Measurements from ENCODE around the gene MAP4K2.

- TF ChIP-seq ARNTL (CRISPR knock-in tag; IDR thresholded peaks at IDR 0.05; ENCODE audit: borderline replicate concordance, low read depth) (no peak), BACH2 (CRISPR knock-in tag; IDR thresholded peaks at IDR 0.05; ENCODE audit: borderline replicate concordance) (no peak), ZNF565 (CRISPR knock-in tag; conservative IDR thresholded peaks at IDR 0.05; ENCODE audit: low read depth) (no peak), ISL1 (CRISPR knock-in tag; IDR thresholded peaks at IDR 0.05) (no peak), ZFP3 (CRISPR knock-in tag; IDR thresholded peaks at IDR 0.05) (no peak), OSR1 (CRISPR knock-in tag; IDR thresholded peaks at IDR 0.05) (no peak), CREB5 (CRISPR knock-in tag; IDR thresholded peaks at IDR 0.05; ENCODE audit: low read depth) (no peak), ZNF70 (CRISPR knock-in tag; IDR thresholded peaks at IDR 0.05) (no peak), PPARA (CRISPR knock-in tag; IDR thresholded peaks at IDR 0.05; ENCODE audit: borderline replicate concordance) (no peak), CSDC2 (CRISPR knock-in tag; IDR thresholded peaks at IDR 0.05) (no peak), GLIS3 (CRISPR knock-in tag; IDR thresholded peaks at IDR 0.05) (no peak), RARB (CRISPR knock-in tag; IDR thresholded peaks at IDR 0.05) (no peak), TOX (CRISPR knock-in tag; IDR thresholded peaks at IDR 0.05; ENCODE audit: borderline replicate concordance) (no peak)
- TF ChIP-seq, protein P1, sequence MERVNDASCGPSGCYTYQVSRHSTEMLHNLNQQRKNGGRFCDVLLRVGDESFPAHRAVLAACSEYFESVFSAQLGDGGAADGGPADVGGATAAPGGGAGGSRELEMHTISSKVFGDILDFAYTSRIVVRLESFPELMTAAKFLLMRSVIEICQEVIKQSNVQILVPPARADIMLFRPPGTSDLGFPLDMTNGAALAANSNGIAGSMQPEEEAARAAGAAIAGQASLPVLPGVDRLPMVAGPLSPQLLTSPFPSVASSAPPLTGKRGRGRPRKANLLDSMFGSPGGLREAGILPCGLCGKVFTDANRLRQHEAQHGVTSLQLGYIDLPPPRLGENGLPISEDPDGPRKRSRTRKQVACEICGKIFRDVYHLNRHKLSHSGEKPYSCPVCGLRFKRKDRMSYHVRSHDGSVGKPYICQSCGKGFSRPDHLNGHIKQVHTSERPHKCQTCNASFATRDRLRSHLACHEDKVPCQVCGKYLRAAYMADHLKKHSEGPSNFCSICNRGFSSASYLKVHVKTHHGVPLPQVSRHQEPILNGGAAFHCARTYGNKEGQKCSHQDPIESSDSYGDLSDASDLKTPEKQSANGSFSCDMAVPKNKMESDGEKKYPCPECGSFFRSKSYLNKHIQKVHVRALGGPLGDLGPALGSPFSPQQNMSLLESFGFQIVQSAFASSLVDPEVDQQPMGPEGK (CRISPR knock-in tag; IDR thresholded peaks at IDR 0.05; ENCODE audit: borderline replicate concordance), result no peak
Observed at GRCh38 chr11:64829536-64830251, 26.7 kb upstream of the MAP4K2 start.
